T follicular helper cell (primary cell): ENCODE measurements around the gene GGN.
"Not testable (repeated sequence)": the region's sequence is repeated elsewhere in the genome, so short reads cannot be mapped to it uniquely, and the experiment has no call there.

Experiments
- DNase-seq: peaks from one replicate; pipeline ENCODE4 v3.0.0-alpha.2; 2020; ENCODE audit warnings: low read depth

Gene GGN

GRCh38 chr19:38411041-38411712, 23.3 kb upstream of the GGN start:
- no peak for DNase-seq

GRCh38 chr19:38410407-38410806, 22.6 kb upstream of the GGN start:
- DNase-seq, result not testable (repeated sequence)

GRCh38 chr19:38409631-38410133, 21.8 kb upstream of the GGN start:
- no peak for DNase-seq

DNA sequence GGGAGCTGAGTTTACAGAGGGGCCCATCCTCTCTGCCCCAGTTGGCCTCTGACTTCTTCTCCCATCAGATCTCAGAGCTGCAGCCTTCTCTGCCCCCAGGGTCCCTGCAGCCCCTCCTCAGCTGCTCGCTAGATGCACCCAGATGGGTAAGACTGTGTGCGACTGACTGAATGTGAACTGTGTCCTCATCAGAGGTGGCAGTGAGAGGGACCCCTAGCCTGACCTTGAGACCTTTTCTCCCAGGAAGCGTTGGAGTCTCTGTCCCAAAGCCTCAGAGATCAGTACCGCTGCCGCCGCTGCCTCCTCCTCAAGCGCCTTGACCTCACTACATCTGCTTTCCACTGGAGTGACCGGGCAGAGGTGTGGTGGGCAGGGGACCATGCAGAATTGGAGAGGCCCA, 17.4 kb upstream of the GGN start:
- DNase-seq, result no peak

- DNase-seq, result no peak
These were observed 17.0 kb upstream of the GGN start for GRCh38 chr19:38404858-38405257.

DNA sequence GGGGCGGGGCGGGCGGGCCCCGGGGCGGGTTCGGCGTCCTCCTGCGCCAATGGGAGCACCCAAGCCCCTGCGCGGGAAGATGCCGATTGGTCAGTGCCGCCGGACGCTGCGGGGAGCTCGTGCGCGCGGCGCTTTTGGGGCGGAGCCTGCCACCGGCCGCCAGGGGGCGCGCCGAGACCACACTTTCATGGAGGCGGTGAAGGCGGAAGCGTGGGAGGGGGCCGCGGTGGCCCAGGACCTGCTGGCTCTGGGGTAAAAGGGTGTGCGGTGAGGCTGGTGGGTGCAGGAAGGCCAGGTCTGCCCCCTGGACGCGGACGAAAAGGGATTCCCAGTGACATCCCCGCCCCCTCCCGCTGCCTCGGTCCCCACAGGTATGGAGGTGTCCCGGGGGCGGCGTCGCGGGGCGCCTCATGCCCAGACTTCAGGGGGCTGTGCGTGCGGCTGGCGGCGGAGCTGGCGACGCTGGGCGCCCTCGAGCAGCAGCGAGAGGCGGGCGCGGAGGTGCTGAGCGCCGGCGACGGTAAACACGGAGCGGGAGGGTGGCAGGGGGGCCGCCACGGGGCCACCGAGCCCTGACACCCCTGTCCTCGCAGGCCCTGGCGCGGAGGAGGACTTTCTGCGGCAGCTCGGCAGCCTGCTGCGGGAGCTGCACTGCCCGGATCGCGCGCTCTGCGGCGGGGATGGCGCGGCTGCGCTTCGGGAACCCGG, 15.3 kb upstream of the GGN start, which contains the start of gene FAM98C:
FAM98C (plus strand) TSS at position 127 of the 708 bp plus-strand sequence; CDS start at position 188, 61 bp downstream.
- peak; percentile 96 for DNase-seq

- no peak for DNase-seq
These were observed 14.8 kb upstream of the GGN start for GRCh38 chr19:38402623-38402966.

- no peak for DNase-seq
These were observed 13.3 kb upstream of the GGN start for GRCh38 chr19:38401148-38401547.

- DNase-seq, result no peak
These were observed 12.5 kb upstream of the GGN start for GRCh38 chr19:38400361-38400760.

DNA sequence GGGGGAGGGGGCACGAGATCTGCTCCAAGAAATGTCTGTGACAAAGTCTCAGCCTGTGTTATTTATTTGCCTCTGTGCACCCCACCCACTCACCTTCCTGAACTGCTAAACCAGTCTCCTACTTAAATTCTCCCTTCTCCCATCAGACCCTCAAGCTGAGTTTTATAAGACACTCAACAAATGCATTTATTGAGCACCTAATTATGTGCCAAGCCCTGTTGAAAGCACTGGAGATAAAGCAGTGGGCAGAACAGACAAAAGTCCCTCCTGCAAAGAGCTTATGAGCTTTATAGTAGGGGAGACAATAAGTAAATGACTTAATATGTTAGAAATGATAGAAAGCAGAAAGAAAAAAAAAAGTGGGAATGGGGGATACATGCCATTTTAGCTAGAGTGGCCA, 11.7 kb upstream of the GGN start:
- DNase-seq, result no peak

DNA sequence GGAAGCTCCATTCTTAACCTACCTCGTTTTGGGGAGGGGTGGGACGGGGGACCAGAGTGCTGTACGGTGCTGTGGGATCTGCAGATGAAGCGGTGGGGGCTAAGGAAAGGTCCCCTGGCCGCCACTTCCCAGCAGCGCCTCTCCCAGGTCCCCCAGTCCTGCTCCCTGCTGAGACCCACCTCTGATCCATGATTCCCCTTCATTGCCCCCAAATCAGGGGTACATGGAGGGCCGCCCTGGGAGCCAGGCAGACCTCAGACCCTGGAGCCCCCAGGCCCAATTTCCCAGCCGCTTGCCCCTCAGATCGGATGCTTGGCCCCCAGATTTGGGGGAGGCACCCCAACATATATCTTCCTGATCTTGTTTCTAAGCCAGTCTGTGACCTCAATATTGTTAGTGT, 11.2 kb upstream of the GGN start:
- no peak for DNase-seq

DNA sequence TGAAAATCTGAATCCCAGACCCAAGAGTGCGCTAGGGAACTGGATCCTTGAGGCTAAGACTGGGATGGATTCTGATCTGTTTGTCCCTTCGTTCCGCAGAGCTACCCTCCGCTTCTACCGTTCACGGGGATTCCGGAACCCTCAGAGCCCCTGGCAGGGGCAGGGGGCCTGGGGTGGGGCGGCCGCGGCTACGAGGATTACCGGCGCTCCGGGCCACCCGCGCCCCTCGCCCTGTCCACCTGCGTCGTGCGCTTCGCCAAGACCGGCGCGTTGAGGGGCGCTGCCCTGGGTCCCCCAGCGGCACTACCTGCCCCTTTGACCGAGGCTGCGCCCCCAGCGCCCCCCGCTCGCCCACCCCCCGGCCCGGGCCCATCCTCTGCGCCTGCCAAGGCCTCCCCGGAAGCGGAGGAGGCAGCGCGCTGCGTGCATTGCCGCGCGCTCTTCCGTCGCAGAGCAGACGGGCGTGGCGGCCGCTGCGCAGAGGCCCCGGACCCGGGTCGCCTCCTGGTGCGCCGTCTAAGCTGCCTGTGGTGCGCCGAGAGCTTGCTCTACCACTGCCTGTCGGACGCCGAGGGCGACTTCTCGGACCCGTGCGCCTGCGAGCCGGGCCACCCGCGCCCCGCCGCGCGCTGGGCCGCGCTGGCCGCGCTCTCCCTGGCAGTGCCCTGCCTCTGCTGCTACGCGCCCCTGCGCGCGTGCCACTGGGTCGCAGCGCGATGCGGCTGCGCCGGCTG, 7.7 kb upstream of the GGN start:
- DNase-seq, result no peak

DNA sequence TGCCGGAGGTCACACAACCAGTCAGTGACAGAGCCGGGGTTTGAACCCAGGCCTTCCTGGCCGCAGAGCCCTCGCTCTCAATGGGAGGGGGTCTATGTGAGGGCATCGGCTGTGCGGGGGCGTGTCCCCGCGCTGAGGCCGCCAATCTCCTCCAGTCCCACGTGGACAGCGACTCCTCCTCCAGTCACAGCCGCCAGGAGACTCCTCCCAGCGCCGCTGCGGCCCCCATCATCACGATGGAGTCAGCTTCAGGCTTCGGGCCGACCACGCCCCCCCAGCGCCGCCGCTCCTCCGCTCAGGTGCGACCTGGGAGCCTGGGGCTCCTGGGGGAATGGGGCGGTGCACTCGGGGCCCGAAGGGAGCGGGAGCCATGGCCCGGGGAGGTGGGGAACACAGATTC, 6.7 kb upstream of the GGN start:
- peak; percentile 53 for DNase-seq

- DNase-seq, result no peak
These were observed 5.0 kb upstream of the GGN start for GRCh38 chr19:38392707-38393308.

DNA sequence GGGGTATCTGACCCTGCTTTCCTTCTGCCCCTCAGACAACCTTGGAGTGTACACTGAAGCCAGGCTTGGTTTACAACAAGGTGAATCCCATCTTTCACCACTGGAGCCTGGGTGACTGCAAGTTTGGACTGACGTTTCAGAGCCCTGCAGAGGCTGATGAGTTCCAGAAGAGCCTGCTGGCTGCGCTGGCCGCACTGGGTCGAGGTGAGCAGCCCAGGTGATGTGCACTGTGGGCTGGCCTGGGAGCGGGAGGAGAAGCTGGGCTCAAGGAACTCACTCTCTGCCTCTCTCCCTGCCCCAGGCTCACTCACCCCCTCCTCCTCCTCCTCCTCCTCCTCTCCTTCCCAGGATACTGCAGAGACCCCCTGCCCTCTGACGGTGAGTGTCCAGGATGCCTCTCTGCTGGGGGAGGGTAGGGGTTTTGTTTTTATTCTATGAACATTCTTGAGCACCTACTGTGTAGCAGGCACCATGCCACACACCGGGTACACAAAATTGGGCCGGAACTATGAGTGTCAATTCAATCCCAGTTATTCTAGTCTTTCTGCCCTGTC, 4.2 kb upstream of the GGN start:
- no peak for DNase-seq

- DNase-seq, result no peak
These were observed 2.4 kb upstream of the GGN start for GRCh38 chr19:38389957-38390924.

GRCh38 chr19:38389101-38389925, 1.5 kb upstream of the GGN start:
- DNase-seq, result no peak

GRCh38 chr19:38388349-38389100, 691 bp upstream of the GGN start, which contains the start of gene SPRED3:
TSS of gene SPRED3 (plus strand) at chr19:38388697. CDS start at chr19:38390303, 1,606 bp downstream.
- DNase-seq, result no peak

- DNase-seq, result no peak
These were observed 774 bp downstream of the GGN start for GRCh38 chr19:38386971-38387549.
